Trophoblast cell (in vitro differentiated cells and primary cell): Measurements from ENCODE around the gene S100A8.

Source experiments
- DNase-seq, 2 donors: peaks; one replicate each; pipeline ENCODE4 v3.0.0-alpha.2; 2016
- H2AFZ ChIP-seq: 2 replicates; pipeline ENCODE4 v1.6.1; 2013; ENCODE audit warnings: low read length, moderate library complexity, mild to moderate bottlenecking; ENCODE audit not compliant: insufficient read depth, poor library complexity
- H2AK5ac ChIP-seq: 2 replicates; pipeline ENCODE4 v1.6.1; 2013; ENCODE audit warnings: mild to moderate bottlenecking, low read length
- H2BK120ac ChIP-seq: 2 replicates; pipeline ENCODE4 v1.6.1; 2013; ENCODE audit warnings: low read length, mild to moderate bottlenecking, moderate library complexity; ENCODE audit not compliant: insufficient read depth, poor library complexity
- H2BK12ac ChIP-seq: 2 replicates; pipeline ENCODE4 v1.6.1; 2013; ENCODE audit warnings: mild to moderate bottlenecking, low read length, moderate library complexity
- H2BK5ac ChIP-seq: 2 replicates; pipeline ENCODE4 v1.6.1; 2013; ENCODE audit warnings: low read length, low read depth, moderate library complexity, mild to moderate bottlenecking; ENCODE audit not compliant: poor library complexity
- H3K14ac ChIP-seq: 2 replicates; pipeline ENCODE4 v1.6.1; 2013; ENCODE audit warnings: mild to moderate bottlenecking, low read length
- H3K18ac ChIP-seq: 2 replicates; pipeline ENCODE4 v1.6.1; 2013; ENCODE audit warnings: mild to moderate bottlenecking, low read length
- H3K23ac ChIP-seq: 2 replicates; pipeline ENCODE4 v1.6.1; 2013; ENCODE audit warnings: low read length
- H3K27ac ChIP-seq: 2 replicates; pipeline ENCODE4 v1.5.1; 2013; ENCODE audit warnings: low read depth, mild to moderate bottlenecking, inconsistent platforms, low read length, moderate library complexity
- H3K27me3 ChIP-seq: 2 replicates; pipeline ENCODE4 v1.6.1; 2013; ENCODE audit warnings: inconsistent platforms, mild to moderate bottlenecking, low read length, moderate library complexity; ENCODE audit not compliant: insufficient read depth
- H3K36me3 ChIP-seq, 2 experiments: 1 replicate in 1 of 2; 2 replicates in 1 of 2; pipeline ENCODE4 v1.6.1; 2013; ENCODE audit warnings: low read length in 2 of 2, mild to moderate bottlenecking in 2 of 2, moderate library complexity in 1 of 2; ENCODE audit not compliant: insufficient read depth in 2 of 2, control insufficient read depth in 1 of 2
- H3K4ac ChIP-seq: 2 replicates; pipeline ENCODE4 v1.6.1; 2013; ENCODE audit warnings: low read depth, mild to moderate bottlenecking, low read length, moderate library complexity
- H3K4me1 ChIP-seq, 2 experiments: 1 replicate in 1 of 2; 2 replicates in 1 of 2; pipeline ENCODE4 v1.6.1; 2013; ENCODE audit warnings: low read length in 2 of 2, mild to moderate bottlenecking in 2 of 2, moderate library complexity in 1 of 2; ENCODE audit not compliant: insufficient read depth in 2 of 2, control insufficient read depth in 1 of 2
- H3K4me2 ChIP-seq: 2 replicates; pipeline ENCODE4 v1.6.1; 2013; ENCODE audit warnings: inconsistent platforms, mild to moderate bottlenecking, low read length, moderate library complexity
- H3K4me3 ChIP-seq: 2 replicates; pipeline ENCODE4 v1.5.1; 2013; ENCODE audit warnings: mild to moderate bottlenecking, low read depth, low read length, inconsistent platforms
- H3K79me1 ChIP-seq: one replicate; pipeline ENCODE4 v1.6.1; 2013; ENCODE audit warnings: low read length
- H3K79me2 ChIP-seq: 2 replicates; pipeline ENCODE4 v1.6.1; 2013; ENCODE audit warnings: low read length, mild to moderate bottlenecking; ENCODE audit not compliant: control insufficient read depth, insufficient read depth, poor library complexity
- H3K9ac ChIP-seq: 2 replicates; pipeline ENCODE4 v1.6.1; 2013; ENCODE audit warnings: mild to moderate bottlenecking, low read length
- H3K9me3 ChIP-seq: 2 replicates; pipeline ENCODE4 v1.6.1; 2013; ENCODE audit warnings: low read depth, mild to moderate bottlenecking, control low read depth, inconsistent platforms, low read length; ENCODE audit not compliant: insufficient read depth
- H4K12ac ChIP-seq: 2 replicates; pipeline ENCODE4 v1.6.1; 2013; ENCODE audit warnings: low read depth, mild to moderate bottlenecking, low read length, moderate library complexity
- H4K8ac ChIP-seq: 2 replicates; pipeline ENCODE4 v1.6.1; 2013; ENCODE audit warnings: low read depth, mild to moderate bottlenecking, low read length, moderate library complexity
- H4K91ac ChIP-seq: one replicate; pipeline ENCODE4 v1.6.1; 2013; ENCODE audit warnings: low read depth, mild to moderate bottlenecking, low read length, moderate library complexity
- WGBS: extraction: QIAGEN DNeasy Blood & Tissue Kit; methylation state at CpG from one replicate; pipeline ENCODE4 v1.1.7; 2013; ENCODE audit warnings: missing lambda C conversion rate; ENCODE audit not compliant: insufficient read length, insufficient coverage; ENCODE audit errors: extremely low coverage; 5-methylcytosine and 5-hydroxymethylcytosine counted together

The S100A8 gene

DNA sequence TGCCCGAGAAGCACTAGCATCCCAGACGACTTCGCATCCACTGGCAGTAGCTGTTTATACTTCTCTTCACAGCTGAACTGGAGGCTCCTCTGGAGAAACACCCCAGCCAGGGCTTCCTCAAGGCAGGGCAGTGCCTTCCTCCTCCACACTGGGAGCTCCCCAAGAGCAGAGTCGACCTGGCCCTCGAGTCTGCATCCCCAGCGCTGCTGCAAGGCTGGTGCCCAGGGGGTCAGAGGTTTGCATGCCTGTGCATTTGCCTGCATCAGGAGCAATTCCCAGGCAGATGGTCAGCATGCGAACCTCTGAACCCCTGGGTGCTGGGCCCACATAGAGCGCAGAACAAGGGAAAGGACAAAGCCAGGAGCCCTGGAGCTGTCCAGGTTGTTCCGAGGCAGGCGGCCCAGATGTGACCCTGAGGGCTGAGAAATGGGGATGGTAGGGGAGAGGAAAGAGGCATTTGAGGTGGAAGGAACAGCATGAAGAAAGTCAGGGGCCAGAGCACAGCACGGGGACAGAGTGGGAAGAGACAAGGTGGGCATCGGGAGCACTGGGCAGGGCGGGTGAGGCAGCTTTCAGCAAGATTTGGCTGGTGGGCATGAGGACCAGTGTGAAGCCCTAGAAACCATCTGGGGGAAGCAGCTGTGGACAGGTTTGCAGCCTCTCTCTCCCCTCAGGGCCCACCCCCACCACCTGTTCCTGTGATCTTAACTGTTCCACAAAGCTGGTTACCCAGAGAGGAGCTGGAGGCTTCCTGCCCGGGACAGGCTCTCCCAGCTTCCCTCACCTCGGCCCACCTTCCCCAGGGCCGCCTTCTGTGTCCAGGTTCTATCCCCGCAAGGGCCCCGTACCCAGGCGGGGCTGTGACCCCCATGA is 6.4 kb upstream of the S100A8 start:
- Histone ChIP-seq H3K4me1 (no peaks in the 10 kb centered on the region), H3K9me3 (peaks cover 3% of the 10 kb centered on the region), H3K36me3 (no peaks in the 10 kb centered on the region), H3K9ac (no peak overlapping the region), H2AFZ (no peak overlapping the region), H2BK12ac (no peak overlapping the region), H3K79me1 (no peaks in the 10 kb centered on the region), H3K4ac (no peak overlapping the region), H3K23ac (no peak overlapping the region), H3K27ac (no peak overlapping the region), H4K91ac (no peak overlapping the region), H3K4me2 (no peak overlapping the region), H4K12ac (no peak overlapping the region), H2AK5ac (no peak overlapping the region), H3K27me3 (no peaks in the 10 kb centered on the region), H3K14ac (no peak overlapping the region), H4K8ac (no peak overlapping the region), H2BK120ac (no peak overlapping the region), H3K4me3 (no peak overlapping the region), H3K18ac (no peak overlapping the region), H2BK5ac (no peak overlapping the region), H3K79me2 (no peaks in the 10 kb centered on the region)
- no peak for DNase-seq
- WGBS = no CpG with 5 or more reads among the region's 19 CpGs

DNA sequence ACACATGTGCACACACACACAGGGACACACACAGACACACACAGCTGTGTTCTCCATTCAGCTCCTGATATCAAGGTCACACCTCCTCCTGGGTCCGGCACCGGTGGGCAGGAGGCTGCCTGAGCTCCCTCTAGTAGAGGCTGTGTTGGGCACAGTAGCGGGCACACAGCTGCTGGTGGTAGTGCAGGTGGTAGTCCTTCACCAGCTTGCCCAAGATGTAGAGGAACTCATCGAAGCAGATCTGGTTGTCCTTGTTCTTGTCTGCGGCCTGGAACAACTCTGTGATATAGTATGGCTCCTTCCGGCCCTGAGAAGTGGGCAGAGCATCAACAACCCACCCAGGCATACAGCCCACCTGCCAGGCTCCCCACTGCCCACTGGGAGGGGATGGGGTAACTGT is 5.6 kb upstream of the S100A8 start:
- Histone ChIP-seq H2BK5ac (no peak overlapping the region), H3K4me1 (no peaks in the 10 kb centered on the region), H3K79me1 (no peaks in the 10 kb centered on the region), H2AFZ (no peak overlapping the region), H3K4me2 (no peak overlapping the region), H3K36me3 (no peaks in the 10 kb centered on the region), H3K4ac (no peak overlapping the region), H3K14ac (no peak overlapping the region), H4K91ac (no peak overlapping the region), H2BK120ac (no peak overlapping the region), H3K27me3 (no peaks in the 10 kb centered on the region), H4K12ac (no peak overlapping the region), H3K27ac (no peak overlapping the region), H3K23ac (no peak overlapping the region), H2BK12ac (no peak overlapping the region), H3K18ac (no peak overlapping the region), H3K9ac (no peak overlapping the region), H3K79me2 (no peaks in the 10 kb centered on the region), H2AK5ac (no peak overlapping the region), H3K9me3 (peaks cover 3% of the 10 kb centered on the region), H3K4me3 (no peak overlapping the region), H4K8ac (no peak overlapping the region)
- no CpG with 5 or more reads among the region's 6 CpGs for WGBS
- DNase-seq = no peak

DNA sequence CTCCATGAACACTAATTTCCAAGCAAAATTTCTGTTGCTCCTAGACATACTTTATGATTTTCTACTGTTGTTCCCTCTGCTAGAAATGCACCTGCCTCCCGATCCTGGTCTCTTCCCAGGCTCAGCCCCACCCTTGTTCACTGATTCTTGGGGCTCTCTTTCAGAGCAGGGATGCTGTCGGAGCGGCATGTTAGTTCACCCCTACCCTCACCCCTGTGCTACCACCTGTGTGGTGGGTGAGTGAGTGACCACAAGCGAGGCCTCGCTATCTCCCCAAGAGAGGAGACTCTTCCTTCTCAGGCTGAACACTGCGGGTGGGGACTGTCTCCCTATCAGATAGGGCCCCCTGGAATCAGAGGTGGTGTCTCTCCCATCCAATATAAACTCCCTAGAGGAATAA is 4.9 kb upstream of the S100A8 start:
- Histone ChIP-seq H2AK5ac (no peak overlapping the region), H4K12ac (no peak overlapping the region), H3K4me1 (no peaks in the 10 kb centered on the region), H3K79me1 (no peaks in the 10 kb centered on the region), H3K9me3 (peaks cover 3% of the 10 kb centered on the region), H3K18ac (no peak overlapping the region), H4K8ac (no peak overlapping the region), H2BK120ac (no peak overlapping the region), H3K9ac (no peak overlapping the region), H4K91ac (no peak overlapping the region), H3K4ac (no peak overlapping the region), H2BK5ac (no peak overlapping the region), H3K79me2 (no peaks in the 10 kb centered on the region), H2BK12ac (no peak overlapping the region), H3K14ac (no peak overlapping the region), H3K27ac (no peak overlapping the region), H3K4me2 (no peak overlapping the region), H3K4me3 (no peak overlapping the region), H3K27me3 (no peaks in the 10 kb centered on the region), H2AFZ (no peak overlapping the region), H3K36me3 (no peaks in the 10 kb centered on the region), H3K23ac (no peak overlapping the region)
- no CpG with 5 or more reads among the region's 6 CpGs for WGBS
- no peak for DNase-seq

DNA sequence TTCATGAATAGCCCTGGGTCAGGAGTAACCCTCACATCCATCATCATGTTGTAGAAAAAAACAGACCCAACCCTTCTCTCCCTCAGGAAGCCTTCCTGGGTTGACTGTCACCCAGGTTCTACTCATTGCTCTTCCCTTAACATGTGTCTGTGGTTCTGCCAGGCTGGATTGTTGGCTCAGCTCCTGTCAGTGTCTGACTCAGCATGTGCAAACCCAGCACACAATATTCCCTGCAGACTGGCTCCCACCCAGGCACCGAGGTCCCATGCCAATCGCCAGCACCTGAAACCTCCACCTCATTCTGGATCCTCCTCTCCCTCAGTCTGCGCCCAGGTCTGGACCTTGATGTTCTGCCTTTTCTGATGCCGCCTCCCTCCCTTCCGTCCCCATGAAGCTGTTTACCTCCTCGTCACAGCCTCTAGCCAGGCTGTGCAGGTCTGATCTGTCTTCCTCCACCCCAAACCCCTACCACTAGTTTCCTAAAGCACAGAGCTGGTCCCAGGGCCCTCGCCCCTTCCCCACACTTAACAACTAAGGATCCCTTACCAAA is 4.3 kb upstream of the S100A8 start:
- WGBS = no CpG with 5 or more reads among the region's 7 CpGs
- H3K4me2 ChIP-seq = no peak overlapping the region

More for the DNA sequence above, 4.3 kb upstream of the S100A8 start:
- no peaks in the 10 kb centered on the region for H3K4me1 ChIP-seq
- H2BK120ac ChIP-seq = no peak overlapping the region
- peaks cover 3% of the 10 kb centered on the region for H3K9me3 ChIP-seq
- H3K18ac ChIP-seq = no peak overlapping the region
- no peak overlapping the region for H3K23ac ChIP-seq
- no peak overlapping the region for H2AFZ ChIP-seq
- no peak overlapping the region for H3K27ac ChIP-seq
- H4K12ac ChIP-seq = no peak overlapping the region
- DNase-seq = no peak
- no peak overlapping the region for H2AK5ac ChIP-seq
- H3K14ac ChIP-seq = no peak overlapping the region
- H3K9ac ChIP-seq = no peak overlapping the region
- H3K79me1 ChIP-seq = no peaks in the 10 kb centered on the region
- no peak overlapping the region for H4K91ac ChIP-seq
- no peaks in the 10 kb centered on the region for H3K36me3 ChIP-seq
- no peaks in the 10 kb centered on the region for H3K27me3 ChIP-seq
- no peak overlapping the region for H2BK5ac ChIP-seq
- no peaks in the 10 kb centered on the region for H3K79me2 ChIP-seq
- H2BK12ac ChIP-seq = no peak overlapping the region
- H3K4me3 ChIP-seq = no peak overlapping the region
- H4K8ac ChIP-seq = no peak overlapping the region
- H3K4ac ChIP-seq = no peak overlapping the region
